Prostate gland (tissue), 2 donors: ENCODE measurements around the gene ZGPAT. TPM values are rescaled to one million over a fixed set of nuclear protein-coding genes. Genes with fewer than 3 reads are reported as not detected.

Experiments
- DNase-seq: peaks from one replicate; pipeline ENCODE4 v3.0.0-alpha.2; 2019; ENCODE audit warnings: low spot score
- H3K27ac ChIP-seq, 2 donors: fragments of 200-600 bp; sonication (generic); 2 replicates each; pipeline ENCODE4 v1.5.1; 2017 to 2019
- H3K27me3 ChIP-seq: fragments of 200-600 bp; sonication (generic); replicated peaks from 2 replicates; pipeline ENCODE4 v1.5.1; 2019; ENCODE audit not compliant: insufficient read depth
- H3K36me3 ChIP-seq, 2 donors: fragments of 200-600 bp; sonication (generic); 1 replicate in 1 of 2; 2 replicates in 1 of 2; pipeline versions ENCODE4 v1.5.1 to v1.8.1; 2017 to 2019
- H3K4me1 ChIP-seq: fragments of 200-600 bp; sonication (generic); replicated peaks from 2 replicates; pipeline ENCODE4 v1.5.1; 2019
- H3K4me3 ChIP-seq, 2 donors: fragments of 200-600 bp; sonication (generic); 2 replicates each; pipeline ENCODE4 v1.5.1; 2017 to 2019
- H3K9me3 ChIP-seq: fragments of 200-600 bp; sonication (generic); 2 replicates; pipeline ENCODE4 v1.5.1; 2017
- POLR2A ChIP-seq: fragments of 450-650 bp; IDR thresholded peaks from one replicate; pipeline ENCODE4 v1.6.1; 2016; ENCODE audit warnings: antibody characterized with exemption, mild to moderate bottlenecking
- POLR2AphosphoS5 ChIP-seq: sonication (generic); formaldehyde crosslinking; IDR thresholded peaks from one replicate; pipeline ENCODE4 v1.6.1; 2017; ENCODE audit warnings: antibody characterized with exemption
- WGBS: methylation state at CpG from one replicate; pipeline ENCODE4 v1.1.5; 2018; 5-methylcytosine and 5-hydroxymethylcytosine counted together
- intact Hi-C: fragments of 100-400 bp; cut with DNase I; formaldehyde crosslinking; loops from one replicate; pipeline ENCODE4 v1.14.2; 2022
- total RNA-seq, 2 donors: library from RNA; depleted of rRNA; stranded (reverse); fragments of >200 nt; gene quantifications; one replicate each; pipeline ENCODE4 v1.1.0, GENCODE V29; 2016
- TF ChIP-seq, protein P1 (sequence below), 4 experiments: fragments of 200-600 bp in 2 of 4; fragments of 450-650 bp in 2 of 4; sonication (generic) in 2 of 4; IDR thresholded peaks; 1 replicate in 3 of 4; 2 replicates in 1 of 4; pipeline ENCODE4 v1.5.1; 2016 to 2019; ENCODE audit warnings: antibody characterized with exemption in 4 of 4, mild to moderate bottlenecking in 2 of 4, moderate library complexity in 2 of 4

The ZGPAT gene
- total RNA-seq, 2 donors from 2014 or later: 29.3 to 55.5 TPM

DNA sequence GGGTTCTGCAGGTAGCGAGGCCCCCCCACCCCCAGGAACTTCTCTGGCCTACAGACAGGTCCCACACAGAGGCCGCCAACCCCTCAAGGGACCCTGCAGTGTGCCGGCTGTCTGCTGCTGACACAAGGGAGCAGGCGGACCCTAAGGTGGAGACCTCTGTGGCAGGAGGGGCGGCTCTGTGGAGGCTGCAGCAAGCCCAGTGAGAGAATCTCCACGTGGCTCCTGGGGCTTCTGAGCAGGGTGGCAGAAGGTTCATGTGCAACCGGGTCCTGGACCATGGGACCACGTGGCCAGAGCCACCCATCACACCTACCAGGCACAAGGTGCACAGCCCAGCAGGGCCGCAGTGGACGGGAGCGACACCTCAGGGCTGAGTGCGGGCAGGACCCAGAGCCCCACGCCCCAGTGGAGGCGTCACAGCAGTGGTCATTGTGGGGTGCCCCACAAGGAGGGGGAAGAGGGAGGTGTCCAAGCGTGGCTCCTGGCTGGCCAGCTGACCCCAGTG, 4.3 kb upstream of the ZGPAT start:
- DNase-seq: no peak
- no peak overlapping the region for H3K27ac ChIP-seq
- TF ChIP-seq, protein P1, sequence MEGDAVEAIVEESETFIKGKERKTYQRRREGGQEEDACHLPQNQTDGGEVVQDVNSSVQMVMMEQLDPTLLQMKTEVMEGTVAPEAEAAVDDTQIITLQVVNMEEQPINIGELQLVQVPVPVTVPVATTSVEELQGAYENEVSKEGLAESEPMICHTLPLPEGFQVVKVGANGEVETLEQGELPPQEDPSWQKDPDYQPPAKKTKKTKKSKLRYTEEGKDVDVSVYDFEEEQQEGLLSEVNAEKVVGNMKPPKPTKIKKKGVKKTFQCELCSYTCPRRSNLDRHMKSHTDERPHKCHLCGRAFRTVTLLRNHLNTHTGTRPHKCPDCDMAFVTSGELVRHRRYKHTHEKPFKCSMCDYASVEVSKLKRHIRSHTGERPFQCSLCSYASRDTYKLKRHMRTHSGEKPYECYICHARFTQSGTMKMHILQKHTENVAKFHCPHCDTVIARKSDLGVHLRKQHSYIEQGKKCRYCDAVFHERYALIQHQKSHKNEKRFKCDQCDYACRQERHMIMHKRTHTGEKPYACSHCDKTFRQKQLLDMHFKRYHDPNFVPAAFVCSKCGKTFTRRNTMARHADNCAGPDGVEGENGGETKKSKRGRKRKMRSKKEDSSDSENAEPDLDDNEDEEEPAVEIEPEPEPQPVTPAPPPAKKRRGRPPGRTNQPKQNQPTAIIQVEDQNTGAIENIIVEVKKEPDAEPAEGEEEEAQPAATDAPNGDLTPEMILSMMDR (IDR thresholded peaks at IDR 0.05): no peak
- TF ChIP-seq POLR2A (no peak), POLR2AphosphoS5 (no peak)
- H3K27me3 ChIP-seq: no peaks in the 10 kb centered on the region
- WGBS: 89% methylated on average over 14 of the region's 15 CpGs
- H3K9me3 ChIP-seq: no peaks in the 10 kb centered on the region
- no peak overlapping the region for H3K4me3 ChIP-seq
- intact Hi-C loops: no loop called here
- H3K4me1 ChIP-seq: peaks cover 10% of the 10 kb centered on the region
- peaks cover 0 to 23% of the 10 kb centered on the region in 2 donors for H3K36me3 ChIP-seq

DNA sequence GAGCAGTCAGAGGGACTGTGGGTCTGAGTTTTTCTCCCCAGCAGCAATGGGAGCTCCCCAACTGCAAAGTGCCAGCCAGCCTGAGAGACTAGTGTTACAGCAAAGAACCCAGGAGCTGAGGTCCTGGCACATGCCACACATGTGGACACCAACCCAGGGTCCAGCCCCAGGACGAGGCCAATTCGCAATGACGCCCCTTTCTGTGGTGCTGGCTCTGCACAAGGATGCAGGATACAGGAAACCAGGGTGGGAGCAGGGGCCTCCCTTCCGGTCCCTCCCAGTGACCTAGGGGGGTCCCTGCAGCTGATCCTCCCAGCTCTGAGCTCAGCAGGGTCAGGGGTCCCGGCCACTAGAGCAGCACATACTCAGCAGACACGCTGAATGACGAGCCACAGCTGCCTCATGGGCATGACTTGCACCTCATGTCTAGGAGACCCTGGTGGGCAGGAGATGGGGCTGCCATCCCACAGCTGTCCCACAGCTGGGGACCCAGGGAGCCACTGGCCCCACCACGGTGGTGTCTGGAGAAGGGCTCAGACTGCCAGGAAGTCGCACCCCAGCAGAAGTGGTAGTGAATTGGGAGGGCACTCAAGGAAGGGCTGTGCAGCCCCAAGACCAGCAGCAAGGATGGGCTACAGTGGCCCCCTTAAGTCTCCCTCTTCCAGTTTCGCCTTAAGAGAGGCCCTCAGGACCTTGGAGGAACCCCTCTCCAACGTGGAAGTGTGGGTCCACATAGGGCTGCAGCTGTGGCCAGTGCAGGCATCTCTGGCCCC, 3.7 kb upstream of the ZGPAT start:
- H3K4me3 ChIP-seq: no peak overlapping the region
- 87% methylated on average over 11 of the region's 11 CpGs for WGBS

DNA sequence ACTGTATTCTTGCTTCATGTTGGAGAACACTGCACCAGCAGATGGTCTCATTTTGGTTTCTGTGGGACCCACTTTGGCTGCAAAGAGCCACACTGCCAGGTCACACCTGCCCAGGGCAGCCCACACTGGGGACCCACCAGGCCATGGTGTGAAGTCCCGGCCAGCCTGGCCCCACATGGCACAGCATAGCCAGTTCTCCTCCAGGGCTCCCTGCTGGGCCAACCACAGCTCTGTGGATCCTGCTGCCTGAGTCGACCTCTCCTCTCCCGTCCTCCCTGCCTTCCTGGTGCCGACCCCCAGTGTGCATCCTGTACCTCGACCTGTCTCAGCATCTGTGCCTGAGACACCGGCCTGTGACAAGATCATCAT, 3.1 kb upstream of the ZGPAT start:
- H3K9me3 ChIP-seq: no peaks in the 10 kb centered on the region
- H3K36me3 ChIP-seq: peaks cover 0 to 23% of the 10 kb centered on the region in 2 donors
- DNase-seq: no peak
- 87% methylated on average over 6 of the region's 6 CpGs for WGBS
- H3K4me3 ChIP-seq: no peak overlapping the region
- H3K4me1 ChIP-seq: peaks cover 17% of the 10 kb centered on the region
- H3K27ac ChIP-seq: no peak overlapping the region
- TF ChIP-seq, protein P1 (IDR thresholded peaks at IDR 0.05): no peak
- TF ChIP-seq POLR2A (no peak), POLR2AphosphoS5 (no peak)
- intact Hi-C loops: loop anchor here (5.0 kb wide), 1 partner anchor 47 kb away; the partner anchor contains the start of gene RTEL1
- H3K27me3 ChIP-seq: no peaks in the 10 kb centered on the region

More for the DNA sequence above, 3.7 kb upstream of the ZGPAT start:
- Histone ChIP-seq H3K4me1 (peaks cover 17% of the 10 kb centered on the region), H3K36me3 (peaks cover 0 to 23% of the 10 kb centered on the region in 2 donors), H3K9me3 (no peaks in the 10 kb centered on the region), H3K27me3 (no peaks in the 10 kb centered on the region), H3K27ac (no peak overlapping the region)
- TF ChIP-seq, protein P1 (IDR thresholded peaks at IDR 0.05): no peak
- TF ChIP-seq POLR2AphosphoS5: no peak
- TF ChIP-seq POLR2A: no peak
- no peak for DNase-seq
- intact Hi-C loops: no loop called here

DNA sequence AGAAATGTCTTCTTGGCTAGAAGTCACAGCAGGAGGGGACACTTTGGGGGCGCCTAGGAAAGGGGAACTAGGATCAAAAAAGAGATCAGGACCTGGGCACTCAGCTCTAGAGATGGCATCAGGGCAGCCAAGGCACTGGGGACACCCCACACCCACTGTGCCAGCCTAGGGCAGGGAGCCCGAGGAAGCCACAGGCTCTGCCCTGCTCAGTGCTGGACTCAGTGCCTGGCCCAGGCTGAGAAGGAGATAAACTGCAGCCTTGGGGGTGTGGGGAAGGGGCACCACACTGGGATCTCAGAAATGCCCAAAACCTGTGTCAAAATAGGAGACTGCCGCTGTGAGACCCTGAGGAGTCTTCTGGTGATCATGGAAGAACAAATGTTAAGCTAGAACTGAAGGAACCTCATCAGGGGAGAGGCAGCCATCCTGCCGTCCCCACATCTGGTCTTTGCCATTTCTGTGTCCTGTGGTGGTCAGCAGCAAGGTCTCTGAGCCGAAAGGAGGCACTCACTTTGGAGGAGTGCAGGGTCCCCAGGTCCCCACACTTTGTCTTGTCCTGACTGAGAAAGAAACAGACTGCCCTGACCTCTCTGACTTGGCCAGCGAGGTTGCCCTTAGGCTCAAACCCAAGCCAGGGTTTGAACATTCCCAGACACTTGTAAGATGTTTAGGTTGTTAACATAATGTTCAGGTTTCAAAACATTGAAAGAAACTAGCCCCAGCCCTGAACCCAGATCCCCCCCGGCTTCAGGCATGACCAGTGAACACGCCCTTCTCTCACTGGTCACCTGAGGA, 2.4 kb upstream of the ZGPAT start:
- Histone ChIP-seq H3K4me3 (no peak overlapping the region), H3K4me1 (peaks cover 17% of the 10 kb centered on the region), H3K27me3 (no peaks in the 10 kb centered on the region), H3K27ac (no peak overlapping the region), H3K9me3 (no peaks in the 10 kb centered on the region), H3K36me3 (peaks cover 0 to 23% of the 10 kb centered on the region in 2 donors)
- no peak for DNase-seq
- TF ChIP-seq, protein P1 (IDR thresholded peaks at IDR 0.05): no peak
- TF ChIP-seq POLR2A (no peak), POLR2AphosphoS5 (no peak)
- intact Hi-C loops: loop anchor here (5.0 kb wide), 1 partner anchor 48 kb away; the partner anchor contains the start of gene RTEL1
- WGBS: 88% methylated on average over 8 of the region's 8 CpGs
